ENCODE results near the gene TBC1D20. TPM values are rescaled to one million over a fixed set of nuclear protein-coding genes. Genes with fewer than 3 reads are reported as not detected.
A peak's percentile ranks its signal among the peaks of the same experiment; 100 is the strongest.

Gene TBC1D20
- total and polyA plus RNA-seq, 4 donors: 24.0 to 37.6 (median 31.0) TPM

- Histone ChIP-seq H3K36me3 (ENCODE audit: control insufficient read depth, insufficient read depth, low read length) (peaks cover 3% of the 10 kb centered on the region), H3K27ac (ENCODE audit: low read depth, low read length) (no peak overlapping the region), H3K27me3 (ENCODE audit: control insufficient read depth, insufficient read depth, low read length) (no peaks in the 10 kb centered on the region), H3K4me3 (ENCODE audit: low read depth, low read length) (no peak overlapping the region), H3K4me1 (ENCODE audit: control insufficient read depth, insufficient read depth, low read length) (peaks cover 8% of the 10 kb centered on the region), H3K9me3 (ENCODE audit: control insufficient read depth, insufficient read depth, low read length) (no peaks in the 10 kb centered on the region)
- DNase-seq (ENCODE audit: low read depth in 4 of 6, low spot score in 6 of 6): no peak
- WGBS (ENCODE audit: insufficient coverage): no CpG with 5 or more reads among the region's 6 CpGs
These were observed 59.3 kb downstream of the TBC1D20 start for GRCh38 chr20:402898-403581.

GRCh38 chr20:402496-402885 lies 59.8 kb downstream of the TBC1D20 start:
- 83% methylated on average over 1 of the region's 2 CpGs for WGBS (ENCODE audit: insufficient coverage)

GRCh38 chr20:401682-402495 lies 60.4 kb downstream of the TBC1D20 start:
- no peak overlapping the region for H3K4me3 ChIP-seq (ENCODE audit: low read depth, low read length)
- WGBS (ENCODE audit: insufficient coverage): 92% methylated on average over 4 of the region's 9 CpGs
- no peak for DNase-seq (ENCODE audit: low read depth in 4 of 6, low spot score in 6 of 6)

More at GRCh38 chr20:402496-402885, 59.8 kb downstream of the TBC1D20 start:
- no peaks in the 10 kb centered on the region for H3K9me3 ChIP-seq (ENCODE audit: control insufficient read depth, insufficient read depth, low read length)
- H3K27ac ChIP-seq (ENCODE audit: low read depth, low read length): no peak overlapping the region
- no peak overlapping the region for H3K4me3 ChIP-seq (ENCODE audit: low read depth, low read length)
- no peaks in the 10 kb centered on the region for H3K27me3 ChIP-seq (ENCODE audit: control insufficient read depth, insufficient read depth, low read length)
- H3K36me3 ChIP-seq (ENCODE audit: control insufficient read depth, insufficient read depth, low read length): peaks cover 3% of the 10 kb centered on the region
- peaks cover 6% of the 10 kb centered on the region for H3K4me1 ChIP-seq (ENCODE audit: control insufficient read depth, insufficient read depth, low read length)
- DNase-seq (ENCODE audit: low read depth in 4 of 6, low spot score in 6 of 6): no peak

GRCh38 chr20:400454-401275 lies 61.7 kb downstream of the TBC1D20 start:
- peak in 1 of 6 donors; percentile 67 for DNase-seq (ENCODE audit: low read depth in 4 of 6, low spot score in 6 of 6)
- Histone ChIP-seq H3K27ac (ENCODE audit: low read depth, low read length) (no peak overlapping the region), H3K4me1 (ENCODE audit: control insufficient read depth, insufficient read depth, low read length) (no peaks in the 10 kb centered on the region), H3K36me3 (ENCODE audit: control insufficient read depth, insufficient read depth, low read length) (peaks cover 18% of the 10 kb centered on the region), H3K27me3 (ENCODE audit: control insufficient read depth, insufficient read depth, low read length) (no peaks in the 10 kb centered on the region), H3K9me3 (ENCODE audit: control insufficient read depth, insufficient read depth, low read length) (no peaks in the 10 kb centered on the region), H3K4me3 (ENCODE audit: low read depth, low read length) (no peak overlapping the region)
- 43% methylated on average over 1 of the region's 5 CpGs for WGBS (ENCODE audit: insufficient coverage)

More at GRCh38 chr20:401682-402495, 60.4 kb downstream of the TBC1D20 start:
- Histone ChIP-seq H3K36me3 (ENCODE audit: control insufficient read depth, insufficient read depth, low read length) (peaks cover 7% of the 10 kb centered on the region), H3K27ac (ENCODE audit: low read depth, low read length) (no peak overlapping the region), H3K4me1 (ENCODE audit: control insufficient read depth, insufficient read depth, low read length) (no peaks in the 10 kb centered on the region), H3K9me3 (ENCODE audit: control insufficient read depth, insufficient read depth, low read length) (no peaks in the 10 kb centered on the region), H3K27me3 (ENCODE audit: control insufficient read depth, insufficient read depth, low read length) (no peaks in the 10 kb centered on the region)

GRCh38 chr20:400128-400453 lies 62.2 kb downstream of the TBC1D20 start:
- Histone ChIP-seq H3K4me1 (ENCODE audit: control insufficient read depth, insufficient read depth, low read length) (no peaks in the 10 kb centered on the region), H3K4me3 (ENCODE audit: low read depth, low read length) (no peak overlapping the region), H3K27me3 (ENCODE audit: control insufficient read depth, insufficient read depth, low read length) (no peaks in the 10 kb centered on the region), H3K27ac (ENCODE audit: low read depth, low read length) (no peak overlapping the region), H3K36me3 (ENCODE audit: control insufficient read depth, insufficient read depth, low read length) (peaks cover 24% of the 10 kb centered on the region), H3K9me3 (ENCODE audit: control insufficient read depth, insufficient read depth, low read length) (no peaks in the 10 kb centered on the region)
- WGBS (ENCODE audit: insufficient coverage): no CpG with 5 or more reads among the region's 2 CpGs
- no peak for DNase-seq (ENCODE audit: low read depth in 4 of 6, low spot score in 6 of 6)

GRCh38 chr20:399182-399707 lies 63.1 kb downstream of the TBC1D20 start:
- no peak overlapping the region for H3K4me3 ChIP-seq (ENCODE audit: low read depth, low read length)
- no peaks in the 10 kb centered on the region for H3K4me1 ChIP-seq (ENCODE audit: control insufficient read depth, insufficient read depth, low read length)
- WGBS (ENCODE audit: insufficient coverage): 86% methylated on average over 7 of the region's 9 CpGs
- H3K27me3 ChIP-seq (ENCODE audit: control insufficient read depth, insufficient read depth, low read length): no peaks in the 10 kb centered on the region
- no peak overlapping the region for H3K27ac ChIP-seq (ENCODE audit: low read depth, low read length)
- H3K9me3 ChIP-seq (ENCODE audit: control insufficient read depth, insufficient read depth, low read length): no peaks in the 10 kb centered on the region
- peaks cover 29% of the 10 kb centered on the region for H3K36me3 ChIP-seq (ENCODE audit: control insufficient read depth, insufficient read depth, low read length)
- no peak for DNase-seq (ENCODE audit: low read depth in 4 of 6, low spot score in 6 of 6)

- Histone ChIP-seq H3K27me3 (ENCODE audit: control insufficient read depth, insufficient read depth, low read length) (no peaks in the 10 kb centered on the region), H3K4me3 (ENCODE audit: low read depth, low read length) (no peak overlapping the region), H3K9me3 (ENCODE audit: control insufficient read depth, insufficient read depth, low read length) (no peaks in the 10 kb centered on the region), H3K4me1 (ENCODE audit: control insufficient read depth, insufficient read depth, low read length) (no peaks in the 10 kb centered on the region), H3K27ac (ENCODE audit: low read depth, low read length) (no peak overlapping the region), H3K36me3 (ENCODE audit: control insufficient read depth, insufficient read depth, low read length) (peaks cover 33% of the 10 kb centered on the region)
- no peak for DNase-seq (ENCODE audit: low read depth in 4 of 6, low spot score in 6 of 6)
- 86% methylated on average over 4 of the region's 6 CpGs for WGBS (ENCODE audit: insufficient coverage)
These were observed 64.7 kb downstream of the TBC1D20 start for GRCh38 chr20:397432-398237.

GRCh38 chr20:396619-397431 lies 65.5 kb downstream of the TBC1D20 start:
- no peak for DNase-seq (ENCODE audit: low read depth in 4 of 6, low spot score in 6 of 6)
- 83% methylated on average over 2 of the region's 4 CpGs for WGBS (ENCODE audit: insufficient coverage)
- Histone ChIP-seq H3K4me3 (ENCODE audit: low read depth, low read length) (no peak overlapping the region), H3K27me3 (ENCODE audit: control insufficient read depth, insufficient read depth, low read length) (no peaks in the 10 kb centered on the region), H3K27ac (ENCODE audit: low read depth, low read length) (no peak overlapping the region), H3K9me3 (ENCODE audit: control insufficient read depth, insufficient read depth, low read length) (no peaks in the 10 kb centered on the region), H3K4me1 (ENCODE audit: control insufficient read depth, insufficient read depth, low read length) (no peaks in the 10 kb centered on the region), H3K36me3 (ENCODE audit: control insufficient read depth, insufficient read depth, low read length) (peaks cover 37% of the 10 kb centered on the region)

Measured in spinal cord (tissue), 10 donors.